ENCODE measurements around the gene SIM2.

Gene SIM2

GRCh38 chr21:36700971-36701755 lies 2.2 kb downstream of the SIM2 start:
- no peak for DNase-seq (ENCODE audit: low read depth in 3 of 3)

- DNase-seq (ENCODE audit: low read depth in 3 of 3): no peak
Observed at GRCh38 chr21:36701756-36702621, 3.1 kb downstream of the SIM2 start.

DNA sequence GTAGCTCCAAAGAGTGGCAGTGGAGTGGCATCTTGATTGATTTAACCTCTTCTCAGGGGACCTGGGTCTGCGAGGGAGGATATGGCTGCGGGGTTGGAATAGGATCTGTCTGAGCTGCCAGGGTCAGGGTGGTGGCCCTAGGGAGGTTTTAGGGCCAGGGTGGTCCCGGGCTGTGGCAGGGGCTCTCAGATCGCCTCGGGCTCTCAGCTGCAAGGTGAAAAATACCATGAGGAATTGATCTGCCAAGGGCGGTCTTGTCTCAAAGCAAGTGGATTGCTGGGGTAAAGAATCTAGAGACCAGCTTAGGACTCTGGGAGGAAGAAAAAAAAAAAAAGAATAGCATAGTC lies 3.7 kb downstream of the SIM2 start:
- no peak for DNase-seq (ENCODE audit: low read depth in 3 of 3)

- DNase-seq (ENCODE audit: low read depth in 3 of 3): no peak
Observed at GRCh38 chr21:36703123-36703522, 4.2 kb downstream of the SIM2 start.

- DNase-seq (ENCODE audit: low read depth in 3 of 3): no peak
Observed at GRCh38 chr21:36703626-36704280, 4.8 kb downstream of the SIM2 start.

- no peak for DNase-seq (ENCODE audit: low read depth in 3 of 3)
Observed at GRCh38 chr21:36704281-36704957, 5.5 kb downstream of the SIM2 start.

- no peak for DNase-seq (ENCODE audit: low read depth in 3 of 3)
Observed at GRCh38 chr21:36704958-36705678, 6.2 kb downstream of the SIM2 start.

DNA sequence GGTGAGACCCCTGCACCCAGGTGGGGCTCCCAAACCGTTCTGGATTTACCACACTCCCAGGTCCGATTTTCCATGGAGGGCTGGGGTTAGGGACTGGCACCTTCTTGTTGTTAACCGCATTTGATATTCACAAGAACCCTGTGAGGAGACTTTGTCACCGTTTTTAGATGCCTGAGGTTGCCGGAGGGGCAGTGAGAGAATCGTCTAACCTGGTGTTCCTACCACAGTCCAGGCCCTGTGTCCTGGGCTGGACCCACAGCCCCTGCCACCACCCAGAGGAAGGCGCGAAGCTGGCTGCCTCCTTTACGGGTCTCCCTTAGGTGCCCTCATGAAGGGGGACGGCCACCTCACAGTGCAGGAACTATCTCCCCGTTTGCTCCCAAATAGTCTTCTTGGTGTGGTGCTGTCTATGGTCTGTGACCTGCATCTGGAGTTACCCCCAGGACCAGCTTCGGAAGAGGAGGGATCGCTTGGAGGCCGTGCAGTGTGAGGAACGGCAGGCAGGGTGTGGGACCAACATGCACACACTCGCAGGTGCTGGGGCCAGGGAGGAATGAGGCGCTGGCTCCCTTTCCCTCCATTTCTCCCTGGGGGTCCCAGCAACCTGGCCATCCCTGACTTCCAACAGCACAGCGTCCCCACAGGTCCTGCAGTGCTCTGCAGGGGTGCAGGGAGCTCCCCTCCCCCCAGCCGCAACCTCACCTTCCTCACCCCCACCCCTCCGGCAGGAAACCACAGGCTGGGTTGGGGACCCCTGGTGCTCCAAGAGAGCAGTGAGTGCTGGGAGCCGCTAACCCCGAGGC lies 7.0 kb downstream of the SIM2 start:
- no peak for DNase-seq (ENCODE audit: low read depth in 3 of 3)

- DNase-seq (ENCODE audit: low read depth in 3 of 3): no peak
Observed at GRCh38 chr21:36706482-36706852, 7.6 kb downstream of the SIM2 start.

DNA sequence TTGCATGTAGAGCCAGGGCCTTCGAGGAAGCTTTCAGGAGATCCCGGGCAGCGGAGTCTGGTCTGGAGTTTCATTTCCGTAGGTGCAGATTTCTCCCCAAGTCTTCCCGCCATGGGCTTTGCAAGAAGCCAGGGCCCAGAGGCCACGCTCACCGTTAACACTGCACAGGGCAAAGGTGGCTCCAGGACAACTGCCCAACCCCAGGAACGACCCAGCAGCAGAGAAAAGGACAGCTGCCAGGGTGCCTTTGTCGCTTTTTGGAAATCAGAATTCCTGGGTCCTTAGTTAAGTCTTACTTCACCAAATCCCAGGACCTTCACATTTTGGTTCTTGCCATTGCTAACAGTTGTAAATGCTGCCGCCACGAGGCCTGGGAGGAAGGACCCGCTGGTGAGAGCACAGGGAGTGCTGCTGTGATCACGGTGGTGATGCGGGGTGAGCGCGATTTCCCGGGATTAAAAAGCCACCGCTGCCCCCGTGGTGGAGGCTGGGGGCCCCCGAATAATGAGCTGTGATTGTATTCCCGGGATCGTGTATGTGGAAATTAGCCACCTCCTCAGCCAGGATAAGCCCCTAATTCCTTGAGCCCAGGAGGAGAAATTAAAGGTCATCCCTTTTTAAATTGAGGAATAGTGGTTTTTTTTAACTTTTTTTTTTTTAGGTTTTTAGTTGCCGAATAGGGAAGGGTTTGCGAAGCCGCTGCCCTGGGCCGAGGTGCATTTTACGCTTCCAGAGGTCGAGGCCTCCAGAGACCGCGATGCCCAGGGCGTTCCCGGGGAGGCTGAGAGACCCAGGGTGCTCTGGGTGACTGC lies 8.2 kb downstream of the SIM2 start:
- no peak for DNase-seq (ENCODE audit: low read depth in 3 of 3)

DNA sequence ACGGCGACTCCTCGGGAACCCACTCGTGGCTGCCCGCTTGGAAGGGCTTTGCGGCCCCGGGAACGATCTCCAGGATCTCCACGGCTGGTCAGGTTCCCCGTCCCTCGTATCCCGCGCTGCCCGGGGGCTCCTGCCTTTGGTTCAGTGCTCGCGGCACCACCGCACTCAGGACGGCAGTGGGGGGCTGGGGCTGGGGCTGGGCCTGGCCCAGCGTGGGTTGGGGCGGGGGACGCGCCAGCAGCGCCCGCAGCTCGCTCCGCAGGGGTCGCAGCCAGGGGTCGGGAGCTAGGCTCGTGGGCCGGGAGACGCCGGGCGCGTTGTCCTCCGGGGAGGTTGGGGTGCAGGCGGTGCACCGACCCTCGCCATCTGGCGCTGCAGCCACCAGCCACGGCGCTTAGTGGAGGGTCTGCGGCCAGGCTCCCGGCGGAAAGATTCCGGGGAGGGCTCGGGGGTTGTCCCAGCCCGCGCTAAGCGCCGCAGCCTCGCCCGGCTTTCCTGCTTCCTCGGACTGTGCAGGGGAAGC lies 8.9 kb downstream of the SIM2 start:
- no peak for DNase-seq (ENCODE audit: low read depth in 3 of 3)

DNA sequence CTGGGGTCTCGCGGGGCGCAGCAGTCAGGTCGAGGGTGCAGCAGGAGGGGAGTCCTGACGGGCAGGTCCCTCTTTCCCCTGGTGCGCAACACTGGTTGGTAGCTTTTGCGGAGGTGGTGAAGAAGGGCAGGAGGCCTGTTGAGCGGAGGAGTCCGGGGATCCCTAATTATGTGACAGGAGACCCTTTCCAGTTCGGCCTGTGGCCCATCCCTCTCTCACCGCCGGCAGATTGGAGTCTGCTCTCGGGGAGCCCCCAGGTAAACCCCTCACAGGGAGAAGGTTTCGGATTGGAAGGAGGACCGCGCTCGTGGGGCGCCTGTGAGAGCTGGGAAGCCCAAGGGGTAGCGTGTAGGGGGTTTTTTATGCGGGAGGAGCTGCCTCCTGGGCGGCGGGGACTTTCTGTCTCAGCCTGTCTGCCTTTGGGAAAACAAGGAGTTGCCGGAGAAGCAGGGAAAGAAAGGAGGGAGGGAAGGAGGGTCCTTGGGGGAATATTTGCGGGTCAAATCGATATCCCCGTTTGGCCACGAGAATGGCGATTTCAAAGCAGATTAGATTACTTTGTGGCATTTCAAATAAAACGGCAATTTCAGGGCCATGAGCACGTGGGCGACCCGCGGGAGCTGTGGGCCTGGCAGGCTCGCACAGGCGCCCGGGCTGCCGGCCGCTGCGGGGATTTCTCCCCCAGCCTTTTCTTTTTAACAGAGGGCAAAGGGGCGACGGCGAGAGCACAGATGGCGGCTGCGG lies 9.5 kb downstream of the SIM2 start:
- DNase-seq (ENCODE audit: low read depth in 3 of 3): no peak

- no peak for DNase-seq (ENCODE audit: low read depth in 3 of 3)
Observed at GRCh38 chr21:36709030-36709867, 10.3 kb downstream of the SIM2 start.

DNA sequence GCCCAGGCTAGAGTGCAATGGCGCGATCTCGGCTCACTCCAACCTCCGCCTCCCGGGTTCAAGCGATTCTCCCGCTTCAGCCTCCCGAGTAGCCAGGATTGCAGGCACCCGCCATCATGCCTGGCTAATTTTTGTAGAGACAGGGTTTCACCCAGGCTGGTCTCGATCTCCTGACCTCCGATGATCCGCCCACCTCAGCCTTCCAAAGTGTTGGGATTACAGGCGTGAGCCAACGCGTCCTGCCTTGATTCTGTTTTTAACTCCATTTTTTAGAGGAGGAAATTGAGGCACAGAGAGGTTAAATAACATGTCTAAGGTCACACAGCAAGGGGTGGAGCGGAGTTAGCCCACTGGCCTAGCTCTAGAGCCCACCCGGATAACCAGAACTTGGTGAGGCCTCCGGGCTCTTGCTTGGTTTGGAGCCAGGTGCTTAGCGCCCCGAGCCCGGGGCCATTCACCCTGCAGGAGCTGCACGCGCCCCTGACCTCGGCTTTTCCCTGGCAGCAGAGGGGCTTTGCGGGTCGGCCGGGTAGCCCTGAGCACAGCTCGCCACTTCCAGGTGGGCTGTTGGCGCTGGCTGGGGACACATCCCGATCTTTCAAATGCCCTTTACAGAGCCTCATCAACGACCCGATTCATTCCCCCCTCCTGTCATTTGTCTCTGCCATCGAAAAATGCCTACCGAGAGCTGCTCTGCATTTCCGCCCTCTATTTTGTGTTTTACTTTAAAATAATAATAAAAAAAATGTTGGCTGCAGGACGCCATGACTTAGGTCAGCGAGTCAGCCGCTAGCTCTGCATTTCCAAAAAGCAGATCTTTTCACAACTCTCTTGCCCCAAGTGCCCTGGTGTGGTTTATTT lies 11.2 kb downstream of the SIM2 start:
- no peak for DNase-seq (ENCODE audit: low read depth in 3 of 3)

GRCh38 chr21:36710729-36711048 lies 11.8 kb downstream of the SIM2 start:
- no peak for DNase-seq (ENCODE audit: low read depth in 3 of 3)

DNA sequence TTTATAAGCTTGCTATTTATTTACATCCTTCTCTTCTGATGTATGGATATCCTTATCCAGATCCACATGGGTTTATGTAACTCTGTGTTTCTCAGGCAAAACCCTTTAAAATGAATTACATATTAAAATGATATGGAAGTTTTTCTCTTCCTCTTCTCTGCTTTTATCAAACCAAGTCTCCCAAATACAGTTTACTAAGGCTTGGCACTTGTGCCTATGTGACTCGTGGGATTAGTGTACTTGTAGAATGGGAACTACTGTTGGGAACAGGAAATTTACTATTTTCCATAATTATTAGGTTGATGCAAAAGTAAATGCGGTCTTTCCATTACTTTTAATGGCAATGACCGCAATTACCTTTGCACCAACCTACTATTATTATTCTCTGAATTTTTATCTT lies 14.8 kb downstream of the SIM2 start:
- DNase-seq (ENCODE audit: low read depth in 3 of 3): no peak

GRCh38 chr21:36716387-36716786 lies 17.5 kb downstream of the SIM2 start:
- no peak for DNase-seq (ENCODE audit: low read depth in 3 of 3)
